K562 (cell line): Measurements from ENCODE around the gene MYCBP. TPM values are rescaled to one million over a fixed set of nuclear protein-coding genes. Genes with fewer than 3 reads are reported as not detected.
A peak's percentile ranks its signal among the peaks of the same experiment; 100 is the strongest.

ENCODE experiments used
- BRF1 ChIP-seq: IDR thresholded peaks from 3 replicates; pipeline ENCODE4 v1.6.1; 2011; ENCODE audit warnings: borderline replicate concordance, mild to moderate bottlenecking; ENCODE audit not compliant: insufficient read length; ENCODE audit errors: extremely low read depth
- CBX5 ChIP-seq: IDR thresholded peaks from 2 replicates; pipeline ENCODE4 v1.6.1; 2014; ENCODE audit warnings: low read depth, borderline replicate concordance
- CREM ChIP-seq: IDR thresholded peaks from 2 replicates; pipeline ENCODE4 v1.6.1; 2014; ENCODE audit warnings: antibody characterized with exemption, low read depth
- ESRRB ChIP-seq: fragments of 250-450 bp; sonication (Bioruptor Pico); IDR thresholded peaks from 2 replicates; pipeline ENCODE4 v1.5.0; 2020; ENCODE audit warnings: mild to moderate bottlenecking, moderate library complexity, borderline replicate concordance
- HDAC1 ChIP-seq, 2 experiments: fragments of 450-650 bp; IDR thresholded peaks; 2 replicates each; pipeline ENCODE4 v1.6.1; 2016 to 2017; ENCODE audit warnings: inconsistent platforms in 1 of 2, mild to moderate bottlenecking in 1 of 2, moderate library complexity in 1 of 2
- HDGF ChIP-seq: fragments of 450-650 bp; IDR thresholded peaks from 2 replicates; pipeline ENCODE4 v1.6.1; 2016
- HNRNPUL1 ChIP-seq: fragments of 200-400 bp; formaldehyde crosslinking; IDR thresholded peaks from 2 replicates; pipeline ENCODE4 v1.6.1; 2017; ENCODE audit warnings: low read length
- ILK ChIP-seq: fragments of 450-650 bp; IDR thresholded peaks from 2 replicates; pipeline ENCODE4 v1.6.1; 2016; ENCODE audit warnings: missing genetic modification characterization, low read depth, mild to moderate bottlenecking, missing compliant biosample characterization, moderate library complexity, borderline replicate concordance
- THRAP3 ChIP-seq: fragments of 450-650 bp; IDR thresholded peaks from 2 replicates; pipeline ENCODE4 v1.6.1; 2016; ENCODE audit warnings: mild to moderate bottlenecking, inconsistent platforms, borderline replicate concordance
- ZNF134 ChIP-seq: fragments of 250-450 bp; sonication (Bioruptor Pico); conservative IDR thresholded peaks from 2 replicates; pipeline ENCODE4 v1.4.0; 2020
- ZNF561 ChIP-seq: fragments of 450-650 bp; formaldehyde crosslinking; conservative IDR thresholded peaks from 2 replicates; pipeline ENCODE4 v1.4.0; 2020; ENCODE audit warnings: mild to moderate bottlenecking, moderate library complexity
- ZNF764 ChIP-seq: fragments of 250-450 bp; sonication (Bioruptor Pico); IDR thresholded peaks from 2 replicates; pipeline ENCODE4 v1.4.0; 2020; ENCODE audit warnings: low read depth, mild to moderate bottlenecking, moderate library complexity
- polyA plus RNA-seq, 8 experiments: library from polyadenylated mRNA; depleted of rRNA in 4 of 8; stranded (reverse) in 5 of 8; unstranded in 3 of 8; fragments of >200 nt; fragmentation: Nextera tagmentation in 2 of 8; fragmentation: Illumina TruSeq in 1 of 8; extraction: Ambion mirVana in 2 of 8; extraction: Trizol in 1 of 8; gene quantifications; 2 replicates each; pipeline versions ENCODE4 v1.2.1 to v1.2.3, GENCODE V29; 2011 to 2014; ENCODE audit warnings: inconsistent platforms in 1 of 8, missing spikeins in 1 of 8
- total RNA-seq, 7 experiments: library from RNA; depleted of rRNA in 6 of 7; stranded (reverse); fragments of >200 nt in 6 of 7; fragmentation: Illumina TruSeq in 2 of 7; extraction: Trizol in 2 of 7; gene quantifications; 2 replicates each; pipeline versions ENCODE4 v1.2.1 to v1.2.3, GENCODE V29; 2011 to 2021; ENCODE audit warnings: low replicate concordance in 1 of 7
- TF ChIP-seq, protein P1 (sequence below): fragments of 250-450 bp; sonication (Bioruptor Pico); IDR thresholded peaks from 2 replicates; pipeline ENCODE4 v1.4.0; 2020; ENCODE audit warnings: mild to moderate bottlenecking, moderate library complexity
- TF ChIP-seq, protein P2 (sequence below): sonication (generic); IDR thresholded peaks from 2 replicates; pipeline ENCODE4 v1.6.1; 2016
- TF ChIP-seq, protein P3 (sequence below): fragments of 450-650 bp; IDR thresholded peaks from 2 replicates; pipeline ENCODE4 v1.6.1; 2017; ENCODE audit warnings: mild to moderate bottlenecking, moderate library complexity
- TF ChIP-seq, protein P4 (sequence below): sonication (generic); formaldehyde crosslinking; IDR thresholded peaks from 2 replicates; pipeline ENCODE4 v1.5.0; 2020; ENCODE audit warnings: missing genetic modification reagents
- TF ChIP-seq, protein P5 (sequence below), 2 experiments: IDR thresholded peaks; 2 replicates each; pipeline ENCODE4 v1.6.1; 2011; ENCODE audit warnings: borderline replicate concordance in 1 of 2, control low read depth in 1 of 2, low read depth in 1 of 2, low read length in 1 of 2, mild to moderate bottlenecking in 1 of 2, mixed read lengths in 1 of 2, moderate library complexity in 1 of 2; ENCODE audit not compliant: insufficient read depth in 1 of 2, insufficient read length in 1 of 2, poor library complexity in 1 of 2, severe bottlenecking in 1 of 2; ENCODE audit errors: extremely low read depth in 1 of 2

Gene MYCBP
- total and polyA plus RNA-seq, 9 of the 15 experiments (the other 6 are each of a cell fraction or from before 2014, with no cell fraction given), result 32.3 to 253 (median 72.9) TPM

DNA sequence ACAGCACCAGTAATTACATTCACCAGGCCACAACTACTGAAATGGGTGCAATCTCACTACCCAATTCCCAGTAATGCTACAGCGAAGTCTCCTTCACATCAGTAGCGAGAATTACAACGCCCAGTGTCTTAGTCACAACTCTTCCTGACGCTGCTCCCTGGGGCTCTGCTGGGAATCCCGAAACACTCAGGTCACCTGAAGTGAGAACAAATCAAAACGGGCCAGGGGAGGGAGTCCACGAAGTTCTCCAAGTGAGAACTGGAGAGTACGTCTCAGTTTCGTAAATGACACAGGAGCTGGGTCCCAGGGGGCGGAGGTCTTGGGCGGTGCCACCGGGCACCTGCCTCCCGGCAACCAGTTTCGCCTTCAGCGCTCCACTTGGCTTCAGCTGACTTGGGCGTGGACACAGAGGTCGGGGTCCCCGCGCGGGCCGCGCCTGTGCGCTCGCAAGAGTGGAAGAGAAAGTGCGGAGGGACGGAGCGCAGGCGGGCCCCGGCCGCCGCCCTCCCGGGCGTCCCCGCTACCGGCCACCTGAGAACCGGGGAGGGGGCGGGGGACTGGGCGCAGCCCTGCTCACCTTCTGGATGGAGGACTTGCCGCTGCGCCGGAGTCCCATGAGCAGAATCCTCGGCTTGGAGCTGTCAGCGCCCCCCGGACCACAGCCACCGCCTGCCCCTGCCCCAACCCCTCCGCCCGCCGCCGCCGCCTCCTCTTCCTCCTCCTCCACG, 14.2 kb downstream of the MYCBP start (continued):
- TF ChIP-seq BRF1, result no peak
- peak in 1 of 2 experiments; percentile 63; a peak in 1 of 4 replicates for TF ChIP-seq HDAC1 (IDR thresholded peaks at IDR 0.05)
- TF ChIP-seq, protein P1, sequence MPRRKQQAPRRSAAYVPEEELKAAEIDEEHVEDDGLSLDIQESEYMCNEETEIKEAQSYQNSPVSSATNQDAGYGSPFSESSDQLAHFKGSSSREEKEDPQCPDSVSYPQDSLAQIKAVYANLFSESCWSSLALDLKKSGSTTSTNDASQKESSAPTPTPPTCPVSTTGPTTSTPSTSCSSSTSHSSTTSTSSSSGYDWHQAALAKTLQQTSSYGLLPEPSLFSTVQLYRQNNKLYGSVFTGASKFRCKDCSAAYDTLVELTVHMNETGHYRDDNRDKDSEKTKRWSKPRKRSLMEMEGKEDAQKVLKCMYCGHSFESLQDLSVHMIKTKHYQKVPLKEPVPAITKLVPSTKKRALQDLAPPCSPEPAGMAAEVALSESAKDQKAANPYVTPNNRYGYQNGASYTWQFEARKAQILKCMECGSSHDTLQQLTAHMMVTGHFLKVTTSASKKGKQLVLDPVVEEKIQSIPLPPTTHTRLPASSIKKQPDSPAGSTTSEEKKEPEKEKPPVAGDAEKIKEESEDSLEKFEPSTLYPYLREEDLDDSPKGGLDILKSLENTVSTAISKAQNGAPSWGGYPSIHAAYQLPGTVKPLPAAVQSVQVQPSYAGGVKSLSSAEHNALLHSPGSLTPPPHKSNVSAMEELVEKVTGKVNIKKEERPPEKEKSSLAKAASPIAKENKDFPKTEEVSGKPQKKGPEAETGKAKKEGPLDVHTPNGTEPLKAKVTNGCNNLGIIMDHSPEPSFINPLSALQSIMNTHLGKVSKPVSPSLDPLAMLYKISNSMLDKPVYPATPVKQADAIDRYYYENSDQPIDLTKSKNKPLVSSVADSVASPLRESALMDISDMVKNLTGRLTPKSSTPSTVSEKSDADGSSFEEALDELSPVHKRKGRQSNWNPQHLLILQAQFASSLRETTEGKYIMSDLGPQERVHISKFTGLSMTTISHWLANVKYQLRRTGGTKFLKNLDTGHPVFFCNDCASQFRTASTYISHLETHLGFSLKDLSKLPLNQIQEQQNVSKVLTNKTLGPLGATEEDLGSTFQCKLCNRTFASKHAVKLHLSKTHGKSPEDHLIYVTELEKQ (CRISPR knock-in tag), result no peak
- no peak for TF ChIP-seq HDGF
- TF ChIP-seq CREM, result no peak
- TF ChIP-seq THRAP3, result no peak
- no peak for TF ChIP-seq ZNF134 (CRISPR knock-in tag)
- no peak for TF ChIP-seq ESRRB (CRISPR knock-in tag)
- TF ChIP-seq, protein P2, sequence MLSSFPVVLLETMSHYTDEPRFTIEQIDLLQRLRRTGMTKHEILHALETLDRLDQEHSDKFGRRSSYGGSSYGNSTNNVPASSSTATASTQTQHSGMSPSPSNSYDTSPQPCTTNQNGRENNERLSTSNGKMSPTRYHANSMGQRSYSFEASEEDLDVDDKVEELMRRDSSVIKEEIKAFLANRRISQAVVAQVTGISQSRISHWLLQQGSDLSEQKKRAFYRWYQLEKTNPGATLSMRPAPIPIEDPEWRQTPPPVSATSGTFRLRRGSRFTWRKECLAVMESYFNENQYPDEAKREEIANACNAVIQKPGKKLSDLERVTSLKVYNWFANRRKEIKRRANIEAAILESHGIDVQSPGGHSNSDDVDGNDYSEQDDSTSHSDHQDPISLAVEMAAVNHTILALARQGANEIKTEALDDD, result no peak
- TF ChIP-seq ZNF764 (CRISPR knock-in tag), result no peak
- no peak for TF ChIP-seq HNRNPUL1
- no peak for TF ChIP-seq ILK (tag)
- TF ChIP-seq, protein P3, sequence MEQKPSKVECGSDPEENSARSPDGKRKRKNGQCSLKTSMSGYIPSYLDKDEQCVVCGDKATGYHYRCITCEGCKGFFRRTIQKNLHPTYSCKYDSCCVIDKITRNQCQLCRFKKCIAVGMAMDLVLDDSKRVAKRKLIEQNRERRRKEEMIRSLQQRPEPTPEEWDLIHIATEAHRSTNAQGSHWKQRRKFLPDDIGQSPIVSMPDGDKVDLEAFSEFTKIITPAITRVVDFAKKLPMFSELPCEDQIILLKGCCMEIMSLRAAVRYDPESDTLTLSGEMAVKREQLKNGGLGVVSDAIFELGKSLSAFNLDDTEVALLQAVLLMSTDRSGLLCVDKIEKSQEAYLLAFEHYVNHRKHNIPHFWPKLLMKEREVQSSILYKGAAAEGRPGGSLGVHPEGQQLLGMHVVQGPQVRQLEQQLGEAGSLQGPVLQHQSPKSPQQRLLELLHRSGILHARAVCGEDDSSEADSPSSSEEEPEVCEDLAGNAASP, result no peak
- TF ChIP-seq, protein P4, sequence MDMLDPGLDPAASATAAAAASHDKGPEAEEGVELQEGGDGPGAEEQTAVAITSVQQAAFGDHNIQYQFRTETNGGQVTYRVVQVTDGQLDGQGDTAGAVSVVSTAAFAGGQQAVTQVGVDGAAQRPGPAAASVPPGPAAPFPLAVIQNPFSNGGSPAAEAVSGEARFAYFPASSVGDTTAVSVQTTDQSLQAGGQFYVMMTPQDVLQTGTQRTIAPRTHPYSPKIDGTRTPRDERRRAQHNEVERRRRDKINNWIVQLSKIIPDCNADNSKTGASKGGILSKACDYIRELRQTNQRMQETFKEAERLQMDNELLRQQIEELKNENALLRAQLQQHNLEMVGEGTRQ (CRISPR knock-in tag), result no peak; the same call in 1 of the 2 replicates
- TF ChIP-seq, protein P5, sequence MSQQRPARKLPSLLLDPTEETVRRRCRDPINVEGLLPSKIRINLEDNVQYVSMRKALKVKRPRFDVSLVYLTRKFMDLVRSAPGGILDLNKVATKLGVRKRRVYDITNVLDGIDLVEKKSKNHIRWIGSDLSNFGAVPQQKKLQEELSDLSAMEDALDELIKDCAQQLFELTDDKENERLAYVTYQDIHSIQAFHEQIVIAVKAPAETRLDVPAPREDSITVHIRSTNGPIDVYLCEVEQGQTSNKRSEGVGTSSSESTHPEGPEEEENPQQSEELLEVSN (IDR thresholded peaks at IDR 0.05; ENCODE audit: borderline replicate concordance in 1 of 2, extremely low read depth in 1 of 2, insufficient read depth in 1 of 2, insufficient read length in 1 of 2, low read depth in 1 of 2, low read length in 1 of 2, poor library complexity in 1 of 2, severe bottlenecking in 1 of 2), result peak in 1 of 2 experiments; percentile 16
- no peak for TF ChIP-seq CBX5
- no peak for TF ChIP-seq ZNF561 (CRISPR knock-in tag)
